Inferior parietal cortex (tissue), 1 donor: ENCODE data around the gene NRN1L.
"Not testable (repeated sequence)": the region's sequence is repeated elsewhere in the genome, so short reads cannot be mapped to it uniquely, and the experiment has no call there.

Experiments used
- DNase-seq: peaks from one replicate; pipeline ENCODE4 v3.0.0-alpha.2; 2016; ENCODE audit errors: extremely low spot score

Gene NRN1L

GRCh38 chr16:67882374-67883145 lies 2.1 kb upstream of the NRN1L start:
- peak; percentile 79 for DNase-seq

- no peak for DNase-seq
Measured at GRCh38 chr16:67883146-67883871, 1.4 kb upstream of the NRN1L start.

- no peak for DNase-seq
Measured at GRCh38 chr16:67883872-67884261, 818 bp upstream of the NRN1L start.

GRCh38 chr16:67885545-67885944 lies 860 bp downstream of the NRN1L start:
- no peak for DNase-seq

DNA sequence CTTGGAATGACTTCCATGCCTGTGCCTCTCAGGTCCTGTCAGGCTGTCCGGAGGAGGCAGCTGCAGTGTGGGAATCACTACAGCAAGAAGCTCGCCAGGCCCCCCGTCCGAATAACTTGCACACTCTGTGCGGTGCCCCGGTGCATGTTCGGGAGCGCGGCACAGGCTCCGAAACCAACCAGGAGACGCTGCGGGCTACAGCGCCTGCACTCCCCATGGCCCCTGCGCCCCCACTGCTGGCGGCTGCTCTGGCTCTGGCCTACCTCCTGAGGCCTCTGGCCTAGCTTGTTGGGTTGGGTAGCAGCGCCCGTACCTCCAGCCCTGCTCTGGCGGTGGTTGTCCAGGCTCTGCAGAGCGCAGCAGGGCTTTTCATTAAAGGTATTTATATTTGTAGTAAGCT lies 1.3 kb downstream of the NRN1L start:
- no peak for DNase-seq

- no peak for DNase-seq
Measured at GRCh38 chr16:67886387-67886786, 1.7 kb downstream of the NRN1L start.

DNA sequence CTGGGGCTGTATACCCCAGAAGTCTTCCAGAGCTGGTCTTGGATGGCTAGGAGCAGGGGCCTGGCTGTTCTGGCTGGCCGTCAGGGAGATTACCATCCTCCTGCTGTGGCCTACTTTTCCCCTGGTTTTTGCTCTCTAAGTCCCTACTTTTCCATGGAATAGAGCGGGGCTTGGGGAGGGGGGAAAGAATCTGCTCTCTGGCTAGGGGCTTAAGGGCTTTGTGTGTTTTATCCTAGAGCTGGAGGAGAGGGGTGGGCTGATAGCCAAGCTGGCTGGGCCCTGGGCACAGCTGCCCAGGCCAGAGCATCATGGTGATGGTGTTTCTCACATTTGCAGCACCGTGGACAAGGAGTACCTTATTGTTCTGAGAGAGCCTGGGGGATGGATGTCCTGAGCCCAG lies 3.6 kb downstream of the NRN1L start:
- DNase-seq = no peak

- DNase-seq = no peak
Measured at GRCh38 chr16:67892375-67892774, 7.7 kb downstream of the NRN1L start.

- DNase-seq = peak; percentile 89
Measured at GRCh38 chr16:67892899-67893742, 8.4 kb downstream of the NRN1L start, which contains the start of gene PSKH1. Gene PSKH1 (plus strand): TSS chr16:67893254. CDS start chr16:67908750, 15,496 bp downstream.

DNA sequence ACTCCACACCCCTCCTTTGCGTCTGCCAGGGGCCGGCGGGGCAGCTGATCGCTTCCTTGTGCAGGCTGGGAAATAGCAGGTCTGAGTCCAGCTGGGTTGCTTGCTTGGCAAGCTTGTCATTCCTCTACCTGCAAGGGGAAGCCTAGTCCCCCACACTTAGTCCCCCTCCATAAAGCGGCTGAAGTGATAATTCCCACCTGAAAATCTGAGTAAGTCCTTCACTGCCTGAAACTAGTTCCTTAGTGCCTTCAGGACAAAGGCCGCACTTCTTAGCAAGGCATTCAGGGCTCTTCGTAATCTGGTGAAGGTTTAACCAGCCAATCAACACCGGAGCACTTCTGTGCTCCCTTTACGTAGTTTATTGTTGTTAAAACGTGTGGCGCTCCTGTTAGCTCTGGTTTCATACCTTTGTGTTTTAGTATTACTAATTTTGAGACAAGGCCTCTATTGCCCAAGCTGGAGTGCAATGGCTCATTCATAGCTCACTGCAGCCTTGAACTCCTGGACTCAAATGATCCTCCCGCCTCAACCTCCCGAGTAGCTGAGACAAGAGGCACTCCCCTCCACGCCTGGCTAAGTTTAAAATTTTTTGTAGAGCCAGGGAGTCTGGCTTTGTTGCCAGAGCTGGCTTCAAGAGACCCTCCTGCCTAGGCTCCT lies 9.2 kb downstream of the NRN1L start:
- DNase-seq = no peak

DNA sequence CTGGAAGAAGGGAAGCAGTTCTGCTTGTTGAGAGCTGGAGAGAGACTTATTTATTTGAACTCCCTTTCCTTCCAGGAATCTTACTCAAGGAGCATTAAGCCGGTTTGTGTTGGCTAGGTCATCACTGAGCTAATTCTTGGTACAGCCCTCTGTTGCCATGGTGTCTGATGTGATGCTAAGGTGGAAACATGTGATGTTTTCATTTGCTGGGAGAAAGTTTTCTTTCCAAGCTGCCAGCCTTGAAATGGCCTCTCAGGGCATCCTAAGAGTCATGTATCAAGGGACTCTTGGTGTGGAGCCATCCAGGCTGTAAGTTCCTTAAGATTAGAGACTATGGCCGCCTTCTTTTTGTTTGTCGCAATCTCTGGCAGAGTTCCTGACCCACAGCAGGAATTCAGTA lies 12.5 kb downstream of the NRN1L start:
- DNase-seq = peak; percentile 24

- no peak for DNase-seq
Measured at GRCh38 chr16:67901734-67902133, 17.0 kb downstream of the NRN1L start.

GRCh38 chr16:67902831-67903230 lies 18.1 kb downstream of the NRN1L start:
- no peak for DNase-seq

- no peak for DNase-seq
Measured at GRCh38 chr16:67907397-67908180, 22.9 kb downstream of the NRN1L start.

GRCh38 chr16:67909056-67909742 lies 24.5 kb downstream of the NRN1L start:
- no peak for DNase-seq

GRCh38 chr16:67910158-67910557 lies 25.5 kb downstream of the NRN1L start:
- peak; percentile 73 for DNase-seq

DNA sequence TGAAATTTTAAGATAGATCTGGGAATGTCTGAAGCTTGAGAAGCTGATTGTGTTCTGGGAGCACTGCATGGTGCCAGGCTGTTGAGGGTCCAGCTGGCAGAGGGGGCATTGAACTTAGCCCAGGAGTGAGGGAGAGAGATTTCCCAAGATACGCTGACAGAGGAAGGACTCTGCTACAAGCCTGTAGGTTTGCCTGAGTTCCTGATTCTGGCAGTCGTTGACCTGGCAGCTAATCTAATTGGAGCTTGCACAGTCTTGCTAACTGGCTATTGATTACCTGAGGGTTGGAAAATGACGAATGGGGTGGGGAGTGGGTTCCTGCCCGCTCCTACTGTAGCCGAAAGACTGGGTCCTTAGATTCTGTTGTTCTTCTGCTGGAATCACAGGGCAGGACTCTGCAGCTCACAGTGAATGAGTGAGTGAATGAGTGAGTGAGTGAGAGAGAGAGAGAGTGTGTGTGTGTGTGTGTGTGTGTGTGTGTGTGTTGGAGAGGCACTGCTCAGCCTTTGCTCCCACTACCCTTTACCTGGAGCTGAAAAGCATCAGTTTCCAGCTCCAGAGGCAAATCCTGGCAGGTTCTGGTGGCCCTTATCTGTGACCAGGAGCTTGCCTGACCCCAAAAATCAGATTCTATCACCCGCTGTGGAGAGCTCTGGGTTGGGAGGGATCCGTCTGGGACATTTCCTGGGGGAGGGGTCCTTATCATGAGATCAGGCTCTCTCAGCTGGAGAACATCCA lies 30.2 kb downstream of the NRN1L start:
- no peak for DNase-seq

DNA sequence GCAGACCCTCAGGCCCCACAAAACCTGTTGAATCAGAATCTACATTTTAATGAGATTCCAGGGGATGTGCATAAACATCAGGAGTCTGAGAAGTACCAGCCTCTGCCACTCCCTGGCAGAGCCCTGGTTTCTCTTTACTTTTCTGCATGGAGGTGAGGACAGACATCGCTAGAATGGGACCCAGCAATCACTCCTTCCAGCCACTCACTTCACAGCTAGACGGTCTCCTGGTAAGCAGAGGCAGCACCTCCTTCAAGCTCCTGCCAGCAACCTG lies 30.7 kb downstream of the NRN1L start:
- not testable (repeated sequence) for DNase-seq

- DNase-seq = no peak
Measured at GRCh38 chr16:67915831-67916723, 31.4 kb downstream of the NRN1L start.
